HG02938 (cell line): ENCODE results near the gene LAMA5.

ENCODE experiments used
- ATAC-seq: cut with Tn5 transposase; IDR thresholded peaks from one replicate; pipeline ENCODE4 v1.9.1; 2021; ENCODE audit warnings: mild to moderate bottlenecking, moderate library complexity; ENCODE audit not compliant: unreplicated experiment

Gene LAMA5

GRCh38 chr20:62359491-62360121 lies 7.5 kb downstream of the LAMA5 start:
- no peak for ATAC-seq

- no peak for ATAC-seq
Observed at GRCh38 chr20:62359043-62359490, 8.0 kb downstream of the LAMA5 start.

DNA sequence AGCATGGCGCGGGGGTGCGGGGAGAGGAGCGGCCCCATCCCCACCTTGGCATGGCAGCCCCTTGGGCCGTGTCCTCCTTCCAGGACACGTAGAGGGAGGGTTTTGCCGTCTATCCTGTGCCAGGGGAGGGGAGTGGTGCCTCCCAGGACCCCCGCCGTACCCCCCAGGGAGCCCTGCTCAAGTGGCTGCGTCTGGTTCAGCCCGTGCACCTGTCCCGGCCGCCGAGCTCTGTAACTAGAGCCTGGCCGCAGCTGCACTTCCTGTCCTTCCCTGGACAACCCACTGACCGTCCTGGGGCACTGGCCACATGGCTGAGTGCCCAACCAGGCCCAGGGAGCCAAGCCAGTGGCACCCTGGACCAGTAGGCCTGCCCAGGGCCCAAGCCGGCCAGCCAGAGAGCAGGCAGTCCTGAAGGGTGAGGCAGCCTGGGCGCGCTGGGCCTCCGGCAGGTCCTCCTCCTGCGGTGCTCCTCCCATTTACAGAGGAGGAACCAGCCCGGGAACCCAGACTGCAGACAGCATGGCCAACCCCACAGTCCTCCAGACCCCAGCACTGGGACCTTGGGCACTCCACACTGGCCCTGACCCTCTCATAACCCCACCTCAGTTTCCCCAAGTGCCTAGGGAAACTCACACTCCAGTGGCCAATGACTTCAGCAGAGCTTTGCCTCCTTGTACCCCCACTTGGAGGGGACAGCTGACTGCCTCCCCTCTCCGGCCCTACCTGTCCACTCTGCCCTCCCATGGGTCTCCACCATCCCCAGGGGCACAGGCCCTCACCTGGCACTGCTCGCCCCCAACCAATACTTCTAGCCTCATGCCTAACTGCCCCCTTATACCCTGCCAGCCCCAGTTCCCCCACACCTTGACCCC lies 8.7 kb downstream of the LAMA5 start:
- no peak for ATAC-seq

- ATAC-seq = no peak
Observed at GRCh38 chr20:62357681-62358080, 9.4 kb downstream of the LAMA5 start.

GRCh38 chr20:62357187-62357667 lies 9.9 kb downstream of the LAMA5 start:
- ATAC-seq = no peak

DNA sequence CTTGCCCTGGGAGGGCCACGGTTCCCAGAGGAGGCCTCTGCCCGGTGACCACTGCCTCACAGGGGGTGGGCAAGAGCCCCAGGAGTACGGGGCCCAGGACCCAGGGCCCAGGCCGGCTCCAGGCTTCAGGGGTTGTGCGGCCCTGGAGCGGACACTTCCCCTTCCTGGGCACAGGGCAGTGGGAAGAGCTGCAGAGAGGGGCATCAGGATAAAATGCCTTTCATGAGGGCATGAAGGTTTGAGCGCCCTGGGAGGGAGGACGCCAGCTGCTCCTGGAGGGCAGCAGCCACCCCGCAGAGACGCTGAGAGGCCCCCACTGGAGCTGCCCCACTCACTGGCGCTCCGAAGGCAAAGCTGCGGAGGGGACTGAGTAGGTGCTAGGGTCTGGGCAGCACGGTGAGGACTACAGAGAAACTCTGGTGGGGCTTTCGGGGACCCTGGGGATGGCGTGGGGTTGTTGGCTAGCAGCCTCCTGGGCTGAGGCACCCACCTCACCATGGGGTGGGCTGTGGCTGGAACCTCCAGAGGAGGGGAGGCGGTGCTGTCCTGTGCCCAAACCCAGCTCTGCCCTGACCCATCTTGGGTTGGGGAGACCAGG lies 10.4 kb downstream of the LAMA5 start:
- ATAC-seq = no peak

GRCh38 chr20:62355878-62356588 lies 11.1 kb downstream of the LAMA5 start:
- ATAC-seq = no peak

GRCh38 chr20:62355516-62355877 lies 11.6 kb downstream of the LAMA5 start:
- no peak for ATAC-seq

DNA sequence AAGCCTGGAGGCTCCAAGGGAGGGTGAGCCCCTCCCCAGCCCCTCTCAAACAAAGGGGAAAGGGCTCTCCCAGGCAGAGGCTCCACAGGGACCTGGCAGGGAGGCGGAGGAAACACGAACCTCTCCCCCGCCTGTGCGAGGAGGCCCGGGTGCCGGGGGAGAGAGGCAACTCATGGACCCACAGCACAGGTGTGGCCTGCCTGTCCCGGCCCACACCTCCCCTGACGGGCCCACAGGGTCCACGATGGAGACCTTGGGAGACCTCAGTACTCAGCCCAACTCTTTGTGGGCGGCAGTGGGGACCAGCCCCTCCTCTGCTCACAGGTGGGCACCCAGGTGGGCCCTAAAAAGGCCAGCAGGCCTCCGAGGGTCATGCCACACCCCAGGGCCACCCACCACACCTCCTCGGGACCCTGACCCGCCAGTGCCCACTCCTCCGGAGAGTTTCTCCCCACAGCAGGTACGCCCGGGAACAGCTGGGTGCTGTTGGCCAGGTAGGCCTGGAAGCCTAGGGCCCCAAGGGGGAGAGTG lies 12.2 kb downstream of the LAMA5 start:
- no peak for ATAC-seq

DNA sequence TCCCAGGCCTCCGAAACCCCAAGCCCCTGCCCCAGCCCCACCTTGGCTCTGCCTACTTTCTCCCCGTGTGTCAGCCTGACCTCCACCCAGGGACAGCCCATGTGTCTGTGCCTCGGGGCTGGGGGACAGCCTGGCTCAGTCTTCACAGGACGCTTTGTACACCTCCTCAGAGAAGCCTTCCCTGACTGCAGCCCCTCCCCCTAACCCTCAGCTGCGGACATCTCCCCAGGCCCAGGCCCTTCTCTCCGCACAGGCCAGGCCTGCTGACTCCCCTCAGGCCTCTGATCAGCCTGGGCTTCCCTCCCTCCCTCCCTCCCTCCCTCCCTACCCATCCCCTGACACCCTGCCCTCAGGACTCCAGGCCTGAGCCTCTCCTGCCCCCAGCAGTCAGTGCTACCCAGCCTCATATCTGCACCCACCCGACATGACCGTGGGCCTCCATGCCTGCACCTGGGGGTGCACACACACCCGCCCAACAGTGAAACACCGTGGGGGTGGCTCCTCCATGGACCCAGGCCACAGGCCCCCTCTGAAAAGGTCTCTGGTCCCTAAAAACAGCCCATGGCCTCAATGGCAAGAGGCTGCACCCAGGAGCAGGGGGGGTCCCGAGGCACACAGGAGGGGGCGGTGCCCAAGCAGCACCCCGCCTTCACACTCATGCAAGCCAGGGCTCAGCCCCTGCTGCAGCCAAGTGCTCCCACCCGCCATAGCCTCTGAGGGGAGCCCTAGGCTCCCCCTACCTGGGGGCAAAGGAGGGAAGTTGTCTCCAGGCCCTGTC lies 12.9 kb downstream of the LAMA5 start:
- no peak for ATAC-seq

DNA sequence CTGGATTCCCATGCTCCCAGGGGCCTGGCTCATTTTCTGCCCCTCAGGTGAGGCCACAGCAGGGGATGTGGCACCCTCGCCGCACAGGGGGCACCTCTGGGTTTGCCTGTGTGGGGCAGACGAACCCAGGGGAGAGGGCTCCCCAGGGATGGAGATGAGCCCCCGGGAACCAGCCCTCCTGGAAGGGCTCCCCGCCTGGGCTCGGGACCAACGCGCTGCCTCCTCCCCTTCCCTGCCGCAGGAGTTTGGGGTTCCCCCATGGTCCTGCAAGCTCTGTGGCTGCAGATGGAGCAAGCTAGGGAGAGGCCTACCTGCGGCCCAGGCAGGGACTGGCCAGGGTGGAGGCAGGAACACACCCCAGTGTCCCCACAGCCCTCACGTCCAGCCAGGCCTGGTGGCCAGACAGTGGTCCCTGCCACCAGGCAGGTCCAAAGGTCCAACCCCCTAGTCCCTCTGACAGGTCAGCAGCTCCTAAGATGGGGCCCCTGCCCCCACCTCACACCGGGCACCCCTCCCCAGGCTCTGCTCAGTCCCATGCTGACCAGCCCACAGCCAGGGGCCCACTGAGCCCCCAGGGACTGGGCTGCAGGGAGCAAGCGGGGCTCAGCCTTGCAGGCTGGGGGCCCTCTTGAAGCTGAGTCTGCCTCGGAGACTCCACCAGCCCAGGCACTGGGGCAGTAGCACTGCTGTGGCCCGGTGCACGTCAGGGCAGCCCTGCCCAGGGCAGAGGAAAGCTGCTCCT lies 13.7 kb downstream of the LAMA5 start:
- no peak for ATAC-seq

GRCh38 chr20:62352402-62353288 lies 14.5 kb downstream of the LAMA5 start:
- no peak for ATAC-seq

DNA sequence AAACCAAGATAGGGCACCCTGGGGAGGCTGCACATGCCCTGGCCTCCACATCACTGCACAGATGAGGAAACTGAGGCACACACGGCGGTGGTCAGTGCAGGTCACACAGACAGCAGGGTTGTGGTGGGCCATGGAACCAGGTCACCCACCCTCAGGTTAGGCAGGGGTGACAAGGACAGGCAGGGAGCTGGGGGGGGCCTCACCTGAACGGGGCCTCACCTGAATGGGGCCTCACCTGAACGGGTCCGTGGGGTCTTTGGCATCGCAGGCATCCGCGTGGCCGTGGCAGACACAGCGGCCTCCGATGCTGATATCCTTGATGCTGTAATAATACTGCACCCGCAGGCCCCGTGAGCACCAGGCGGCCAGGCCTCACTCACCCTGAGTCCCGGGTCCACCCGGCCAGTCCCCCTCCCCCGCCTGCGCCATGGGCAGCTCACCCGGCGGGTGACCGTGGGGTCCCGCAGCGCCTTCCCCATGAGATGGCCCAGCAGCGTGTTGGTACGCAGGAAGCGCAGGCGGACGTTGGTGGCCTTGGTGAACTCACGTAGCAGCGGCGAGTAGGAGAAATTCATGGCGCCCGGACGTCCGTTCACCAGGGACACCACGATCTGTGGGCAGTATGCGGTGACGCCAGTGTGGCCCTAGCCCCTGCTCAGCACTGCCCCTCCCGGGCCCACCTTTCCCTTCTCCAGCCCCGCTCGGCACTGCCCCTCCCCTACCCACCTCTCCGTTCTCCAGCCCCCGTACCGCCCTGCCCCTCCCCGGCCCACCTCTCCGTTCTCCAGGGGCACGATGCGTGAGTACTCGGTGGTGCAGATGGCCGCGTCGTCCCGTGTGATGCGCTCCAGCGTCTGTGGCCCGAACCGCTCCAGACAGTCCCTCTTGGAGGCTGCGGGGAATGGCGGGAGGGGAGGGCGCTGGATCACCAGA lies 15.4 kb downstream of the LAMA5 start:
- no peak for ATAC-seq

GRCh38 chr20:62350629-62351422 lies 16.3 kb downstream of the LAMA5 start:
- ATAC-seq = no peak

GRCh38 chr20:62350098-62350628 lies 16.9 kb downstream of the LAMA5 start:
- no peak for ATAC-seq

GRCh38 chr20:62349556-62350097 lies 17.5 kb downstream of the LAMA5 start:
- ATAC-seq = no peak
